ENCODE data around the gene RELL2. TPM values are rescaled to one million over a fixed set of nuclear protein-coding genes. Genes with fewer than 3 reads are reported as not detected.

Gene RELL2
- total and polyA plus RNA-seq, 2 experiments from 2014 or later, result 1.8 to 2.3 TPM

DNA sequence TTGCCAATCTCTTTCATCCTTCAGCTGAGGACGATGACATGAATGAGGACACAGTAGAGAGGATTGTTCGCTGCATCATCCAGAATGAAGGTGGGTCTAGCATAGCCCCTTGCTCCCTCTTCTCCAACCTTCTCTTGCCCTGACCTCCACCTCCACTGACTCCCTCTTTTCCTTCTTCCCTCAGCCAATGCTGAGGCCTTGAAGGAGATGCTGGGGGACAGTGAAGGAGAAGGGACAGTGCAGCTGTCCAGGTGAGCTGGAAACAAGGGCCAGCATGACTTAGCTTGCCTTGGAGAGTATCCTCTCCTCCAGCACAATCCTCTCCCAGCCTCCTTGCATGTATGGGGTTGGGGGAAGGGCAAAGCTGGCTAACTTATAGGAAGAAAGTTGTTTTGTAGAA, 2.0 kb downstream of the RELL2 start:
- Histone ChIP-seq H3K9me3 (ENCODE audit: low read depth) (no peaks in the 10 kb centered on the region), H3K27ac (no peak overlapping the region), H3K4me1 (ENCODE audit: low read depth) (no peaks in the 10 kb centered on the region), H3K27me3 (peaks cover 9% of the 10 kb centered on the region), H3K36me3 (no peaks in the 10 kb centered on the region), H3K4me3 (no peak overlapping the region)
- no peak for DNase-seq (ENCODE audit: low read depth in 1 of 2, low spot score in 1 of 2)
- TF ChIP-seq CTCF (IDR thresholded peaks at IDR 0.05; ENCODE audit: low read depth, low read length), result no peak

GRCh38 chr5:141639357-141640050, 2.7 kb downstream of the RELL2 start:
- H3K4me3 ChIP-seq, result no peak overlapping the region
- no peaks in the 10 kb centered on the region for H3K36me3 ChIP-seq
- H3K27ac ChIP-seq, result no peak overlapping the region
- DNase-seq (ENCODE audit: low read depth in 1 of 2, low spot score in 1 of 2), result no peak
- H3K27me3 ChIP-seq, result peaks cover 9% of the 10 kb centered on the region
- H3K4me1 ChIP-seq (ENCODE audit: low read depth), result no peaks in the 10 kb centered on the region
- no peaks in the 10 kb centered on the region for H3K9me3 ChIP-seq (ENCODE audit: low read depth)
- no peak for TF ChIP-seq CTCF (IDR thresholded peaks at IDR 0.05; ENCODE audit: low read depth, low read length)

- DNase-seq (ENCODE audit: low read depth in 1 of 2, low spot score in 1 of 2), result no peak
- no peak overlapping the region for H3K4me3 ChIP-seq
- no peak overlapping the region for H3K27ac ChIP-seq
- H3K4me1 ChIP-seq (ENCODE audit: low read depth), result no peaks in the 10 kb centered on the region
- no peak for TF ChIP-seq CTCF (IDR thresholded peaks at IDR 0.05; ENCODE audit: low read depth, low read length)
- H3K9me3 ChIP-seq (ENCODE audit: low read depth), result no peaks in the 10 kb centered on the region
- no peaks in the 10 kb centered on the region for H3K36me3 ChIP-seq
- H3K27me3 ChIP-seq, result peaks cover 9% of the 10 kb centered on the region
Observed at GRCh38 chr5:141640051-141640415, 3.2 kb downstream of the RELL2 start.

DNA sequence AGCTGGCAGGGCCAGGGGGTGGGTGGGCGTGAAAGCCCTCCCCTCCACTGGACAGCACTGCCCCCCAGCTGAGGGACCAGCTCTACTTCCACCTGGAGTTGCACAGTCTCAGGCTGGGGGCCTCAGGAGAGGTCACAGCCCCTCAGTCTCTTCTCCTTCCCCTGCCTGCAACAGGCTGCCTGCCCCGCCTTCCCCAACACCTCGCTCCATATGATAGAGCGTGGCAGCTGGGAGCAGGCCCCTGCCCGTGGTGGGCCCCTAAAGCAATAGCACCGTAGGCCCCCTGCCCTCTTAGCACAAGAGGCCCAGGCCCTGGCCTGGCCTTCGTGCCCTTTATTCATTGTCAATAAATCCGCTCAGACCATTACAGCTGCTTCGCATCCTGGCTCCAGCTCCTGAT, 3.9 kb downstream of the RELL2 start:
- Histone ChIP-seq H3K36me3 (no peaks in the 10 kb centered on the region), H3K27me3 (peaks cover 9% of the 10 kb centered on the region), H3K9me3 (ENCODE audit: low read depth) (no peaks in the 10 kb centered on the region), H3K27ac (no peak overlapping the region), H3K4me3 (no peak overlapping the region), H3K4me1 (ENCODE audit: low read depth) (no peaks in the 10 kb centered on the region)
- no peak for DNase-seq (ENCODE audit: low read depth in 1 of 2, low spot score in 1 of 2)
- no peak for TF ChIP-seq CTCF (IDR thresholded peaks at IDR 0.05; ENCODE audit: low read depth, low read length)

- Histone ChIP-seq H3K4me1 (ENCODE audit: low read depth) (no peaks in the 10 kb centered on the region), H3K9me3 (ENCODE audit: low read depth) (no peaks in the 10 kb centered on the region), H3K4me3 (no peak overlapping the region), H3K27ac (no peak overlapping the region), H3K27me3 (peaks cover 9% of the 10 kb centered on the region), H3K36me3 (no peaks in the 10 kb centered on the region)
- DNase-seq (ENCODE audit: low read depth in 1 of 2, low spot score in 1 of 2), result peak in 1 of 2 donors; percentile 60
- peak; percentile 35 for TF ChIP-seq CTCF (IDR thresholded peaks at IDR 0.05; ENCODE audit: low read depth, low read length)
Observed at GRCh38 chr5:141641634-141642267, 5.0 kb downstream of the RELL2 start.

Data from cardiac muscle cell (in vitro differentiated cells and primary cell).